ENCODE results near the gene MTNR1B. TPM values are rescaled to one million over a fixed set of nuclear protein-coding genes. Genes with fewer than 3 reads are reported as not detected.

MTNR1B gene
- total RNA-seq (2022) (not detected in 2 replicates), Bru-seq, nascent RNA (not detected), BruChase-seq, experiment 1, labeled RNA remaining after a 6-hour chase (percentile 6 among the genes with signal in this experiment), BruChase-seq, experiment 2, labeled RNA remaining after a 2-hour chase (not detected)
- long read RNA-seq, result 0 reads

- intact Hi-C loops (cut with micrococcal nuclease; ENCODE audit: unreplicated experiment), result no loop called here
- H3K4me1 Mint-ChIP-seq (ENCODE audit: low read depth, unreplicated experiment), result no peaks in the 10 kb centered on the region
- H3K9me3 Mint-ChIP-seq (ENCODE audit: low read depth, unreplicated experiment), result no peaks in the 10 kb centered on the region
- CTCF ChIA-PET, result no interaction called here
- no peak within 1 kb of the TSS for H3K4me3 Mint-ChIP-seq (ENCODE audit: low read depth, unreplicated experiment)
- no peak within 1 kb of the TSS for H3K27ac Mint-ChIP-seq (ENCODE audit: unreplicated experiment)
- DNase-seq, result no peak
- TF ChIP-seq CTCF (IDR thresholded peaks at IDR 0.05; ENCODE audit: unreplicated experiment), result no peak
- no peaks in the 10 kb centered on the region for H3K27me3 Mint-ChIP-seq (ENCODE audit: unreplicated experiment)
- H3K36me3 Mint-ChIP-seq (ENCODE audit: insufficient read depth, unreplicated experiment), result no peaks in the 10 kb centered on the region
- no TSS peak for BruUV-seq (replicated peaks)
Measured at GRCh38 chr11:92969634-92970347, at the start of gene MTNR1B. Gene MTNR1B, plus strand, starts transcription at chr11:92969651. Its CDS starts 75 bp downstream, at chr11:92969726.

GRCh38 chr11:92920331-92920730, 49.1 kb upstream of the MTNR1B start:
- CTCF ChIA-PET, result no interaction called here
- intact Hi-C loops (cut with micrococcal nuclease; ENCODE audit: unreplicated experiment), result no loop called here
- Mint-ChIP-seq H3K27ac (ENCODE audit: unreplicated experiment) (no peak overlapping the region), H3K9me3 (ENCODE audit: low read depth, unreplicated experiment) (no peaks in the 10 kb centered on the region), H3K4me1 (ENCODE audit: low read depth, unreplicated experiment) (no peaks in the 10 kb centered on the region), H3K36me3 (ENCODE audit: insufficient read depth, unreplicated experiment) (no peaks in the 10 kb centered on the region), H3K27me3 (ENCODE audit: unreplicated experiment) (no peaks in the 10 kb centered on the region), H3K4me3 (ENCODE audit: low read depth, unreplicated experiment) (no peak overlapping the region)
- no TSS peak for BruUV-seq (replicated peaks)
- no peak for DNase-seq
- TF ChIP-seq CTCF (IDR thresholded peaks at IDR 0.05; ENCODE audit: unreplicated experiment), result no peak

GRCh38 chr11:92922731-92923130, 46.7 kb upstream of the MTNR1B start:
- H3K27ac Mint-ChIP-seq (ENCODE audit: unreplicated experiment), result no peak overlapping the region
- no peaks in the 10 kb centered on the region for H3K9me3 Mint-ChIP-seq (ENCODE audit: low read depth, unreplicated experiment)
- TF ChIP-seq CTCF (IDR thresholded peaks at IDR 0.05; ENCODE audit: unreplicated experiment), result no peak
- no peaks in the 10 kb centered on the region for H3K36me3 Mint-ChIP-seq (ENCODE audit: insufficient read depth, unreplicated experiment)
- no peak overlapping the region for H3K4me3 Mint-ChIP-seq (ENCODE audit: low read depth, unreplicated experiment)
- H3K4me1 Mint-ChIP-seq (ENCODE audit: low read depth, unreplicated experiment), result no peaks in the 10 kb centered on the region
- no peaks in the 10 kb centered on the region for H3K27me3 Mint-ChIP-seq (ENCODE audit: unreplicated experiment)
- no peak for DNase-seq
- no TSS peak for BruUV-seq (replicated peaks)
- intact Hi-C loops (cut with micrococcal nuclease; ENCODE audit: unreplicated experiment), result no loop called here
- CTCF ChIA-PET, result no interaction called here

GRCh38 chr11:92929246-92929645, 40.2 kb upstream of the MTNR1B start:
- intact Hi-C loops (cut with micrococcal nuclease; ENCODE audit: unreplicated experiment), result no loop called here
- DNase-seq, result no peak
- Mint-ChIP-seq H3K27ac (ENCODE audit: unreplicated experiment) (no peak overlapping the region), H3K27me3 (ENCODE audit: unreplicated experiment) (no peaks in the 10 kb centered on the region), H3K36me3 (ENCODE audit: insufficient read depth, unreplicated experiment) (no peaks in the 10 kb centered on the region), H3K4me1 (ENCODE audit: low read depth, unreplicated experiment) (no peaks in the 10 kb centered on the region), H3K4me3 (ENCODE audit: low read depth, unreplicated experiment) (no peak overlapping the region), H3K9me3 (ENCODE audit: low read depth, unreplicated experiment) (no peaks in the 10 kb centered on the region)
- CTCF ChIA-PET, result no interaction called here
- TF ChIP-seq CTCF (IDR thresholded peaks at IDR 0.05; ENCODE audit: unreplicated experiment), result no peak
- BruUV-seq (replicated peaks), result no TSS peak

All from Calu3 (cell line).